ENCODE results near the gene SENP7. TPM values are rescaled to one million over a fixed set of nuclear protein-coding genes. Genes with fewer than 3 reads are reported as not detected.

Gene SENP7
- total RNA-seq, 1 donor from 2014 or later: 26.8 TPM

DNA sequence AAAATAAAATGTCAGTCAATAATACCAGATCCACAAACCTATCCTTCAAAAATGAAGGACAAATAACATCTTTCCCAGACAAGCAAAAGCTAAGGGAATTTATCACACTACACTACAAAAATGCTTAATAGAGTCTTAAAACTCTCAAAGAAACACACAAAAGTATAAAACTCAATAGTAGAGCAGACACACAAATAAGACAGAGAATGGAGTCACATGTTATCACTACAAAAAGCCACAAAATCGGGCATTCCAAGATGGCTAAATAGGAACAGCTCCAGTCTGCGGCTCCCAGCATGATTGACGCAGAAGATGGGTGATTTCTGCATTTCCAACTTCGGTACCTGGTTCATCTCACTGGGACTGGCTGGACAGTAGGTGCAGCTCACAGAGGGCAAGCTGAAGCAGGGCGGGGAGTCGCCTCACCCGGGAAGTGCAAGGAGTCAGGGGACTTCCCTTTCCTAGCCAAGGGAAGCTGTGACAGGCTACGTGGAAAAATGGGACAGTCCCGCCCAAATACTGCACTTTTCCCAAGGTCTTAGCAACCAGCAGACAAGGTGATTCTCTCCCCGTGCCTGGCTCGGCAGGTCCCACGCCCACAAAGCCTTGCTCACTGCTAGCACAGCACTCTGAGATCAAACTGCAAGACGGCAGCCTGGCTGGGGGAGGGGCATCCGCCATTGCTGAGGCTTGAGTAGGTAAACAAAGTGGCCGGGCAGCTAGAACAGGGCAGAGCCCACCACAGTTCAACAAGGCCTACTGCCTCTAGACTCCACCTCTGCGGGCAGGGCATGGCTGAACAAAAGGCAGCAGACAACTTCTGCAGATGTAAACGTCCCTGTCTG lies 46.3 kb downstream of the SENP7 start:
- H3K4me3 Mint-ChIP-seq: peak overlapping the region; percentile 71
- H3K4me1 Mint-ChIP-seq: peaks cover 19% of the 10 kb centered on the region
- peaks cover 4% of the 10 kb centered on the region for H3K9me3 Mint-ChIP-seq
- H3K36me3 Mint-ChIP-seq (ENCODE audit: low read depth): peaks cover 36% of the 10 kb centered on the region
- peak; percentile 20 for DNase-seq (ENCODE audit: low read depth, low spot score)
- H3K27me3 Mint-ChIP-seq (ENCODE audit: low read depth): no peaks in the 10 kb centered on the region
- TF ChIP-seq, protein P1, sequence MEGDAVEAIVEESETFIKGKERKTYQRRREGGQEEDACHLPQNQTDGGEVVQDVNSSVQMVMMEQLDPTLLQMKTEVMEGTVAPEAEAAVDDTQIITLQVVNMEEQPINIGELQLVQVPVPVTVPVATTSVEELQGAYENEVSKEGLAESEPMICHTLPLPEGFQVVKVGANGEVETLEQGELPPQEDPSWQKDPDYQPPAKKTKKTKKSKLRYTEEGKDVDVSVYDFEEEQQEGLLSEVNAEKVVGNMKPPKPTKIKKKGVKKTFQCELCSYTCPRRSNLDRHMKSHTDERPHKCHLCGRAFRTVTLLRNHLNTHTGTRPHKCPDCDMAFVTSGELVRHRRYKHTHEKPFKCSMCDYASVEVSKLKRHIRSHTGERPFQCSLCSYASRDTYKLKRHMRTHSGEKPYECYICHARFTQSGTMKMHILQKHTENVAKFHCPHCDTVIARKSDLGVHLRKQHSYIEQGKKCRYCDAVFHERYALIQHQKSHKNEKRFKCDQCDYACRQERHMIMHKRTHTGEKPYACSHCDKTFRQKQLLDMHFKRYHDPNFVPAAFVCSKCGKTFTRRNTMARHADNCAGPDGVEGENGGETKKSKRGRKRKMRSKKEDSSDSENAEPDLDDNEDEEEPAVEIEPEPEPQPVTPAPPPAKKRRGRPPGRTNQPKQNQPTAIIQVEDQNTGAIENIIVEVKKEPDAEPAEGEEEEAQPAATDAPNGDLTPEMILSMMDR (conservative IDR thresholded peaks at IDR 0.05): no peak
- H3K27ac Mint-ChIP-seq (ENCODE audit: unreplicated experiment): peak overlapping the region; percentile 90

DNA sequence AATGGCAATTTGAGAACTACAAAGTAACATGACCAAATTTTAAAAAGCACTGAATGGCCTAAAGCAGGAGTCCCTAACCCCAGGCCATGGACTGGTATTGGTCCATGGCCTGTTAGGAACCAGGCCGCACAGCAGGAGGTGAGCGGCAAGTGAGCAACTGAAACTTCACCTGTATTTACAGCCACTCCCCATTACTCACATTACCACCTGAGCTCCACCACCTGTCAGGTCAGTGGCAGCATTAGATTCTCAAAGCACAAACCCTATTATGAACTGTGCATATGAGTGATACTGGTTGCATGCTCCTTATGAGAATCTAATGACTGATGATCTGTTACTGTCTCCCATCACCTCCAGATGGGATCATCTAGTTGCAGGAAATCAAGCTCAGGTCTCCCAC lies 48.8 kb downstream of the SENP7 start:
- TF ChIP-seq, protein P1 (conservative IDR thresholded peaks at IDR 0.05): no peak
- no peaks in the 10 kb centered on the region for H3K27me3 Mint-ChIP-seq (ENCODE audit: low read depth)
- peaks cover 25% of the 10 kb centered on the region for H3K36me3 Mint-ChIP-seq (ENCODE audit: low read depth)

DNA sequence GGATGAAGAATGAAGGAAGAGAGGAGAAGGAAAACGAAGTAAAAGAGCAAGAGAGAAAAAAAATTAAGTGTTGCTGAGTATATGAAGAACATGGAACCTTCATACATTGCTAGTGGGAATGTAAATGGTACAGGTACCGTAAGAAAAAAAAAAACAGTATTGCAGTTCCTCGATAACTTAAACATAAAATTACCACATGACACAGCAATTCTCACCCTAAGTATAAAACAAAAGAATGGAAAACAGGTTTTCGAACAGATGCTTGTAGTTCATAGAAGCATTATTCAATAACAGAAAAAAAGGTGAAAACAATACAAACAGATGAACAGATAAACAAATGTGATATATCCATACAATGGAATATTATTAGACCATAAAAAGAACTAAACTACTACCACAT lies 51.6 kb downstream of the SENP7 start:
- Mint-ChIP-seq H3K27me3 (ENCODE audit: low read depth) (no peaks in the 10 kb centered on the region), H3K9me3 (no peaks in the 10 kb centered on the region), H3K27ac (ENCODE audit: unreplicated experiment) (no peak overlapping the region), H3K4me3 (no peak overlapping the region), H3K36me3 (ENCODE audit: low read depth) (peaks cover 10% of the 10 kb centered on the region), H3K4me1 (peaks cover 5% of the 10 kb centered on the region)
- TF ChIP-seq, protein P1 (conservative IDR thresholded peaks at IDR 0.05): no peak
- DNase-seq (ENCODE audit: low read depth, low spot score): no peak

More for the DNA sequence above, 48.8 kb downstream of the SENP7 start:
- DNase-seq (ENCODE audit: low read depth, low spot score): no peak
- Mint-ChIP-seq H3K27ac (ENCODE audit: unreplicated experiment) (no peak overlapping the region), H3K4me3 (no peak overlapping the region), H3K9me3 (no peaks in the 10 kb centered on the region), H3K4me1 (peaks cover 19% of the 10 kb centered on the region)

DNA sequence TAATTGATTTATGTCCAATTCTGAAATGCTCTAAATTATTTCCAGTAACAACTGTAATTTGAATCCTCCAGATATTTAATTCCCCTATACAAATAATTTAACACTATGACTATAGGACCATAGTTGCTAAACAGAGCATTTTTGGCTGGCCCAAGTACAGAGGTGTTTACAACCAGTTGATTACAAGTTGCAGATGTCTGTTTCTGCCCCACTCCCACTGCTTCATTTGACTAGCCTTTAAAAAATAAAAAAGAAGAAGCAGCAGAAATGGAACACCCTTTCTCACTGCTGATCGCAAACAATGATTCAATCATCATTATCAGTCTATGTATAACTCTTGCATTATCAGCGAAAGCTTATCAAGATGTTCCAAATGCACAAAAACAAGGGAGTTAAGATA lies 54.6 kb downstream of the SENP7 start:
- Mint-ChIP-seq H3K27me3 (ENCODE audit: low read depth) (no peaks in the 10 kb centered on the region), H3K4me1 (no peaks in the 10 kb centered on the region), H3K9me3 (peaks cover 4% of the 10 kb centered on the region), H3K36me3 (ENCODE audit: low read depth) (peaks cover 12% of the 10 kb centered on the region), H3K4me3 (no peak overlapping the region), H3K27ac (ENCODE audit: unreplicated experiment) (no peak overlapping the region)
- no peak for DNase-seq (ENCODE audit: low read depth, low spot score)
- TF ChIP-seq, protein P1 (conservative IDR thresholded peaks at IDR 0.05): no peak

DNA sequence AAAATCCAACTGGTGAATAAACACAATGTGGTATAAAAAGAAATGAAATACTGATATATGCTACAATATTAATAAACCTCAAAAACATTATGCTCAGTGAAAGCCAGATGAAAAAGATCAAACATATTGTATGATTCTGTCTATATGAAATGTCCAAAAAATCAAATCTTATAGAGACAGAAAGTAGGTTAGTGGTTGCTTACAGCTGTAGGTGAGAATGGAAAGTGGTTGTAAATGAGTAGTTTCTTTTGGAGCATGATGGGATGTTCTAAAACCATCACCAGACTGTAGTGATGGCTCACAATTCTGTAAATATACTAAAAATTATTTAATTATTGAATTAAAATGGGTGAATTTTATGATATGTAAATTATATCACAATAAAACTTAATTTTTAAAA lies 58.4 kb downstream of the SENP7 start:
- TF ChIP-seq, protein P1 (conservative IDR thresholded peaks at IDR 0.05): no peak
- no peak for DNase-seq (ENCODE audit: low read depth, low spot score)
- Mint-ChIP-seq H3K36me3 (ENCODE audit: low read depth) (peaks cover 23% of the 10 kb centered on the region), H3K27ac (ENCODE audit: unreplicated experiment) (no peak overlapping the region), H3K9me3 (peaks cover 7% of the 10 kb centered on the region), H3K4me3 (no peak overlapping the region), H3K4me1 (no peaks in the 10 kb centered on the region), H3K27me3 (ENCODE audit: low read depth) (no peaks in the 10 kb centered on the region)

Measured in neural crest cell (in vitro differentiated cells).